ENCODE data around the gene TRIO.

DNA sequence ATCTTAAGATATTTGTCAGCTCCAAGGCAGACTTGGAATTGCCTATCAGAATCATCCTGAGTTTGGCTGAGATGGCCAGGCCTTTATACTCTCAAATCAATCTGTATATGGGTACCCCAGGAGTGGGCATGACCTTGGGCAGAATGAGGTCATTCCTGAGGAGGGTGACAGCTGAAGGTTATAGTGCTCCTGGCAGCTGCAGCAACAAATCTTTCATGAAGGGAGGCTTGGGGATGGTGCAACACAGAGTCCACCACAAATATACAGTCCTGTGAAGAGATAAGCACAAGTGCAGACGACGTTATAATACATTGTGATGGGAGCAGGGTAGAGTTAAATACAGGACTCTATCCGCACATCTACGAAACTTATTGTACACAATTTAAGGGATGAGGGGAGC is 21.1 kb upstream of the TRIO start:
- TF ChIP-seq, protein P1, sequence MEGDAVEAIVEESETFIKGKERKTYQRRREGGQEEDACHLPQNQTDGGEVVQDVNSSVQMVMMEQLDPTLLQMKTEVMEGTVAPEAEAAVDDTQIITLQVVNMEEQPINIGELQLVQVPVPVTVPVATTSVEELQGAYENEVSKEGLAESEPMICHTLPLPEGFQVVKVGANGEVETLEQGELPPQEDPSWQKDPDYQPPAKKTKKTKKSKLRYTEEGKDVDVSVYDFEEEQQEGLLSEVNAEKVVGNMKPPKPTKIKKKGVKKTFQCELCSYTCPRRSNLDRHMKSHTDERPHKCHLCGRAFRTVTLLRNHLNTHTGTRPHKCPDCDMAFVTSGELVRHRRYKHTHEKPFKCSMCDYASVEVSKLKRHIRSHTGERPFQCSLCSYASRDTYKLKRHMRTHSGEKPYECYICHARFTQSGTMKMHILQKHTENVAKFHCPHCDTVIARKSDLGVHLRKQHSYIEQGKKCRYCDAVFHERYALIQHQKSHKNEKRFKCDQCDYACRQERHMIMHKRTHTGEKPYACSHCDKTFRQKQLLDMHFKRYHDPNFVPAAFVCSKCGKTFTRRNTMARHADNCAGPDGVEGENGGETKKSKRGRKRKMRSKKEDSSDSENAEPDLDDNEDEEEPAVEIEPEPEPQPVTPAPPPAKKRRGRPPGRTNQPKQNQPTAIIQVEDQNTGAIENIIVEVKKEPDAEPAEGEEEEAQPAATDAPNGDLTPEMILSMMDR (optimal IDR thresholded peaks at IDR 0.05 in 1 of 3, IDR thresholded peaks at IDR 0.05 in 1 of 3, conservative IDR thresholded peaks at IDR 0.05 in 1 of 3; ENCODE audit: extremely low read depth in 1 of 3, insufficient read depth in 2 of 3, low read length in 3 of 3) = no peak
- no peak for TF ChIP-seq EZH2 (IDR thresholded peaks at IDR 0.05; ENCODE audit: low read length)

All from keratinocyte (primary cell).